K562 (cell line): Measurements from ENCODE around the gene DEDD2. TPM values are rescaled to one million over a fixed set of nuclear protein-coding genes. Genes with fewer than 3 reads are reported as not detected.

ENCODE experiments used
- ARID4B ChIP-seq: sonication (generic); formaldehyde crosslinking; IDR thresholded peaks from 2 replicates; pipeline ENCODE4 v1.8.0; 2022; ENCODE audit warnings: mild to moderate bottlenecking, missing genetic modification reagents
- ARNT ChIP-seq, 2 experiments: fragments of 450-650 bp; IDR thresholded peaks; 2 replicates each; pipeline ENCODE4 v1.6.1; 2016; ENCODE audit warnings: mild to moderate bottlenecking in 1 of 2
- CBX1 ChIP-seq: sonication (generic); IDR thresholded peaks from 2 replicates; pipeline ENCODE4 v1.6.1; 2016; ENCODE audit warnings: antibody characterized with exemption, low read depth, mild to moderate bottlenecking
- DIDO1 ChIP-seq: fragments of 450-650 bp; IDR thresholded peaks from 2 replicates; pipeline ENCODE4 v1.6.1; 2016; ENCODE audit warnings: low read depth, missing biosample characterization, missing genetic modification characterization
- E2F6 ChIP-seq, 2 experiments: IDR thresholded peaks; 2 replicates each; pipeline ENCODE4 v1.6.1; 2011; ENCODE audit warnings: borderline replicate concordance in 1 of 2, control low read depth in 1 of 2, low read depth in 1 of 2, low read length in 1 of 2, mild to moderate bottlenecking in 1 of 2, mixed read lengths in 1 of 2, moderate library complexity in 1 of 2; ENCODE audit not compliant: insufficient read depth in 1 of 2, insufficient read length in 1 of 2, poor library complexity in 1 of 2, severe bottlenecking in 1 of 2; ENCODE audit errors: extremely low read depth in 1 of 2
- ELF1 ChIP-seq: fragments of 200-800 bp; sonication (Bioruptor generic); IDR thresholded peaks from 2 replicates; pipeline ENCODE4 v1.6.1; 2016; ENCODE audit warnings: missing genetic modification characterization, missing compliant biosample characterization
- HDAC8 ChIP-seq: fragments of 450-650 bp; IDR thresholded peaks from 2 replicates; pipeline ENCODE4 v1.6.1; 2016; ENCODE audit warnings: mild to moderate bottlenecking, missing genetic modification characterization, moderate library complexity, missing compliant biosample characterization
- HNRNPL ChIP-seq: fragments of 200-400 bp; formaldehyde crosslinking; IDR thresholded peaks from 2 replicates; pipeline ENCODE4 v1.6.1; 2017; ENCODE audit warnings: low read depth, mild to moderate bottlenecking, low read length
- NELFE ChIP-seq: IDR thresholded peaks from 2 replicates; pipeline ENCODE4 v1.6.1; 2011; ENCODE audit warnings: mild to moderate bottlenecking; ENCODE audit not compliant: insufficient read depth, insufficient read length
- PURB ChIP-seq: sonication (generic); formaldehyde crosslinking; IDR thresholded peaks from 2 replicates; pipeline ENCODE4 v1.9.0; 2021; ENCODE audit warnings: low read depth, mild to moderate bottlenecking, missing genetic modification reagents
- SIX5 ChIP-seq, 2 experiments: IDR thresholded peaks; 2 replicates each; pipeline ENCODE4 v1.6.1; 2011; ENCODE audit warnings: low read length in 2 of 2, borderline replicate concordance in 1 of 2, low read depth in 1 of 2, mild to moderate bottlenecking in 1 of 2, moderate library complexity in 1 of 2; ENCODE audit not compliant: insufficient read depth in 1 of 2
- TCF7L2 ChIP-seq: fragments of 150-350 bp; IDR thresholded peaks from 2 replicates; pipeline ENCODE4 v1.6.1; 2016; ENCODE audit warnings: low read depth, mild to moderate bottlenecking, low read length, moderate library complexity
- TFAM ChIP-seq: fragments of 250-450 bp; sonication (Bioruptor Pico); conservative IDR thresholded peaks from 2 replicates; pipeline ENCODE4 v1.5.0; 2021; ENCODE audit warnings: mild to moderate bottlenecking, moderate library complexity
- TFAP4 ChIP-seq: sonication (generic); formaldehyde crosslinking; IDR thresholded peaks from 2 replicates; pipeline ENCODE4 v1.8.0; 2022; ENCODE audit warnings: missing genetic modification reagents, mild to moderate bottlenecking, moderate library complexity, borderline replicate concordance
- USF2 ChIP-seq: sonication (generic); formaldehyde crosslinking; IDR thresholded peaks from 2 replicates; pipeline ENCODE4 v1.5.0; 2020; ENCODE audit warnings: missing genetic modification reagents
- ZNF316 ChIP-seq: fragments of 450-650 bp; IDR thresholded peaks from 2 replicates; pipeline ENCODE4 v1.6.1; 2016
- ZNF589 ChIP-seq: fragments of 200-800 bp; sonication (Bioruptor generic); IDR thresholded peaks from 2 replicates; pipeline ENCODE4 v1.6.1; 2016; ENCODE audit warnings: low read depth, missing genetic modification characterization, missing compliant biosample characterization
- ZNF668 ChIP-seq: fragments of 250-450 bp; sonication (Bioruptor Pico); IDR thresholded peaks from 2 replicates; pipeline ENCODE4 v1.8.0; 2022; ENCODE audit warnings: mild to moderate bottlenecking, inconsistent platforms
- ZNF717 ChIP-seq: fragments of 250-450 bp; sonication (Bioruptor Pico); IDR thresholded peaks from 2 replicates; pipeline ENCODE4 v1.5.0; 2021
- polyA plus RNA-seq, 8 experiments: library from polyadenylated mRNA; depleted of rRNA in 4 of 8; stranded (reverse) in 5 of 8; unstranded in 3 of 8; fragments of >200 nt; fragmentation: Nextera tagmentation in 2 of 8; fragmentation: Illumina TruSeq in 1 of 8; extraction: Ambion mirVana in 2 of 8; extraction: Trizol in 1 of 8; gene quantifications; 2 replicates each; pipeline versions ENCODE4 v1.2.1 to v1.2.3, GENCODE V29; 2011 to 2014; ENCODE audit warnings: inconsistent platforms in 1 of 8, missing spikeins in 1 of 8
- total RNA-seq, 7 experiments: library from RNA; depleted of rRNA in 6 of 7; stranded (reverse); fragments of >200 nt in 6 of 7; fragmentation: Illumina TruSeq in 2 of 7; extraction: Trizol in 2 of 7; gene quantifications; 2 replicates each; pipeline versions ENCODE4 v1.2.1 to v1.2.3, GENCODE V29; 2011 to 2021; ENCODE audit warnings: low replicate concordance in 1 of 7

The DEDD2 gene
- total and polyA plus RNA-seq, 9 of the 15 experiments (the other 6 are each of a cell fraction or from before 2014, with no cell fraction given): 4.3 to 43.0 (median 29.2) TPM

GRCh38 chr19:42242512-42243409 lies 25.3 kb upstream of the DEDD2 start, which contains the start of gene GSK3A (continued):
- TF ChIP-seq ARID4B (CRISPR knock-in tag) (peak; percentile 12; the same call in 1 of the 2 replicates), ELF1 (tag) (peak; percentile 91), ZNF589 (CRISPR knock-in tag) (peak; percentile 38; the same call in 1 of the 2 replicates), PURB (CRISPR knock-in tag) (no peak), TFAP4 (CRISPR knock-in tag) (peak; percentile 77), USF2 (CRISPR knock-in tag) (peak; percentile 42), ZNF717 (no peak), NELFE (peak; percentile 44), ZNF668 (CRISPR knock-in tag) (no peak), ARNT (IDR thresholded peaks at IDR 0.05) (peak in 1 of 2 experiments; percentile 94; a peak in 2 of 4 replicates), DIDO1 (tag) (0 out of 2 replicates have a peak, but pooled peaks have one; percentile 20), TCF7L2 (no peak), CBX1 (no peak; the same call in 1 of the 2 replicates), HNRNPL (no peak), E2F6 (IDR thresholded peaks at IDR 0.05; ENCODE audit: borderline replicate concordance in 1 of 2, extremely low read depth in 1 of 2, insufficient read depth in 1 of 2, insufficient read length in 1 of 2, low read depth in 1 of 2, low read length in 1 of 2, poor library complexity in 1 of 2, severe bottlenecking in 1 of 2) (peak; percentile 56 to 64), TFAM (no peak), SIX5 (IDR thresholded peaks at IDR 0.05; ENCODE audit: borderline replicate concordance in 1 of 2, insufficient read depth in 1 of 2, low read depth in 1 of 2, low read length in 2 of 2) (peak; percentile 85 to 88), HDAC8 (tag) (peak; percentile 56; the same call in 1 of the 2 replicates), ZNF316 (no peak)
